HG03575 (cell line): Measurements from ENCODE around the gene LEKR1.
"Not testable (repeated sequence)": the region's sequence is repeated elsewhere in the genome, so short reads cannot be mapped to it uniquely, and the experiment has no call there.

Experiments used
- ATAC-seq: cut with Tn5 transposase; IDR thresholded peaks from one replicate; pipeline ENCODE4 v1.9.1; 2021; ENCODE audit not compliant: unreplicated experiment, insufficient number of reproducible peaks, low FRiP score; ENCODE audit errors: extremely low read depth

Gene LEKR1

GRCh38 chr3:156802821-156803606 is 23.1 kb upstream of the LEKR1 start:
- ATAC-seq, result no peak

- ATAC-seq, result no peak
Observed at GRCh38 chr3:156803952-156804741, 22.0 kb upstream of the LEKR1 start.

- ATAC-seq, result no peak
Observed at GRCh38 chr3:156806698-156807097, 19.5 kb upstream of the LEKR1 start.

GRCh38 chr3:156808025-156808424 is 18.1 kb upstream of the LEKR1 start:
- no peak for ATAC-seq

- ATAC-seq, result no peak
Observed at GRCh38 chr3:156811089-156811862, 14.9 kb upstream of the LEKR1 start.

- no peak for ATAC-seq
Observed at GRCh38 chr3:156812521-156813335, 13.4 kb upstream of the LEKR1 start.

GRCh38 chr3:156814295-156814694 is 11.9 kb upstream of the LEKR1 start:
- no peak for ATAC-seq

GRCh38 chr3:156816091-156816793 is 9.9 kb upstream of the LEKR1 start:
- no peak for ATAC-seq

- peak; percentile 28 for ATAC-seq
Observed at GRCh38 chr3:156816794-156817645, 9.1 kb upstream of the LEKR1 start.

GRCh38 chr3:156817646-156818272 is 8.4 kb upstream of the LEKR1 start:
- ATAC-seq, result no peak

- no peak for ATAC-seq
Observed at GRCh38 chr3:156818273-156818651, 7.9 kb upstream of the LEKR1 start.

- no peak for ATAC-seq
Observed at GRCh38 chr3:156818890-156819289, 7.3 kb upstream of the LEKR1 start.

GRCh38 chr3:156819842-156820691 is 6.1 kb upstream of the LEKR1 start:
- no peak for ATAC-seq

GRCh38 chr3:156820692-156821080 is 5.5 kb upstream of the LEKR1 start:
- no peak for ATAC-seq

- ATAC-seq, result not testable (repeated sequence)
Observed at GRCh38 chr3:156822626-156823260, 3.4 kb upstream of the LEKR1 start.

- ATAC-seq, result no peak
Observed at GRCh38 chr3:156825795-156826143, 384 bp upstream of the LEKR1 start.
